K562 (cell line): ENCODE data around the gene THBS2. TPM values are rescaled to one million over a fixed set of nuclear protein-coding genes. Genes with fewer than 3 reads are reported as not detected.

Experiments used
- ATAC-seq: fragments of 200-7000 bp; cut with Tn5 transposase; 3 replicates; pipeline ENCODE4 v1.9.1; 2020; ENCODE audit warnings: moderate library complexity
- BruUV-seq: library from RNA; stranded (reverse); fragments of 400-500 nt; replicated peaks from 2 replicates; lab custom pipeline; 2021; lab: Mats Ljungman, UMichigan
- CTCF ChIA-PET: fragments of 300-600 bp; formaldehyde crosslinking; extraction: SDS; loops from one replicate; lab custom pipeline; 2021; ENCODE audit warnings: low intra/inter-chr PET ratio; lab: Yijun Ruan, JAX
- POLR2A ChIA-PET: fragments of 300-600, 350-650 bp; sonication (Branson Sonifier 250); formaldehyde crosslinking; extraction: SDS; loops from one replicate; lab custom pipeline; 2021; ENCODE audit warnings: antibody characterized with exemption, inconsistent platforms; lab: Yijun Ruan, JAX
- DNase-seq, 4 experiments: peaks; one replicate each; pipeline versions ENCODE4 v3.0.0 to v3.0.0-alpha.2; 2011 to 2018; ENCODE audit warnings: low spot score in 3 of 4, mixed read lengths in 3 of 4; ENCODE audit errors: extremely low read depth in 1 of 4
- FAIRE-seq: peaks from 2 replicates; lab custom pipeline; 2011; peaks lifted over from hg19 to GRCh38; lab: Jason Lieb, UNC
- H2AFZ ChIP-seq: 2 replicates; pipeline ENCODE4 v1.6.0; 2011; ENCODE audit warnings: low read depth, low read length, control low read depth, inconsistent platforms
- H3K27ac ChIP-seq: fragments of 200-600 bp; 3 replicates; pipeline ENCODE4 v1.8.0; 2011; ENCODE audit warnings: low read depth, mild to moderate bottlenecking, control low read depth, inconsistent platforms, low read length, moderate library complexity, mixed read lengths; ENCODE audit errors: extremely low read depth
- H3K27me3 ChIP-seq, 2 experiments: fragments of 300-600 bp in 1 of 2; 2 replicates in 1 of 2; 3 replicates in 1 of 2; pipeline versions ENCODE4 v1.6.0 to v1.8.0; 2011; ENCODE audit warnings: inconsistent platforms in 2 of 2, low read length in 2 of 2, mild to moderate bottlenecking in 1 of 2, mixed read lengths in 1 of 2, moderate library complexity in 1 of 2; ENCODE audit not compliant: control insufficient read depth in 2 of 2, insufficient read depth in 2 of 2
- H3K36me3 ChIP-seq: fragments of 300-600 bp; 3 replicates; pipeline ENCODE4 v1.8.0; 2011; ENCODE audit warnings: mild to moderate bottlenecking, low read length, inconsistent platforms; ENCODE audit not compliant: control insufficient read depth, insufficient read depth
- H3K4me1 ChIP-seq, 2 experiments: fragments of 200-600 bp in 1 of 2; replicated peaks in 1 of 2; 2 replicates in 1 of 2; 3 replicates in 1 of 2; pipeline versions ENCODE4 v1.5.1 to v1.8.0; 2011; ENCODE audit warnings: inconsistent platforms in 2 of 2, low read length in 2 of 2, mild to moderate bottlenecking in 1 of 2, mixed read lengths in 1 of 2, moderate library complexity in 1 of 2; ENCODE audit not compliant: control insufficient read depth in 2 of 2, insufficient read depth in 2 of 2
- H3K4me2 ChIP-seq: 2 replicates; pipeline ENCODE4 v1.6.1; 2011; ENCODE audit warnings: low read length, control low read depth, inconsistent platforms, mixed read lengths; ENCODE audit not compliant: insufficient read depth
- H3K4me3 ChIP-seq: fragments of 200-600 bp; sonication (generic), shearing (Covaris generic); 2 replicates; pipeline ENCODE4 v1.5.1; 2016; ENCODE audit warnings: control low read depth, inconsistent platforms
- H3K79me2 ChIP-seq: fragments of 200-600 bp; 3 replicates; pipeline ENCODE4 v1.8.0; 2011; ENCODE audit warnings: low read length, inconsistent platforms; ENCODE audit not compliant: control insufficient read depth, insufficient read depth
- H3K9ac ChIP-seq, 2 experiments: 2 replicates each; pipeline versions ENCODE4 v1.6.0 to v1.6.1; 2011; ENCODE audit warnings: low read depth in 2 of 2, low read length in 2 of 2, control low read depth in 1 of 2, inconsistent platforms in 1 of 2, mild to moderate bottlenecking in 1 of 2, mixed read lengths in 1 of 2; ENCODE audit not compliant: insufficient read depth in 1 of 2
- H3K9me1 ChIP-seq: one replicate; pipeline ENCODE4 v1.6.0; 2011; ENCODE audit warnings: inconsistent platforms, mild to moderate bottlenecking, low read length, moderate library complexity; ENCODE audit not compliant: control insufficient read depth, insufficient read depth
- H3K9me3 ChIP-seq: replicated peaks from 2 replicates; pipeline ENCODE4 v1.5.1; 2011; ENCODE audit warnings: low read depth, low read length, inconsistent platforms; ENCODE audit not compliant: control insufficient read depth, insufficient read depth
- H4K20me1 ChIP-seq: replicated peaks from 2 replicates; pipeline ENCODE4 v1.6.1; 2011; ENCODE audit warnings: low read length, inconsistent platforms, mixed read lengths; ENCODE audit not compliant: control insufficient read depth, insufficient read depth
- ATF7 ChIP-seq: fragments of 450-650 bp; IDR thresholded peaks from 2 replicates; pipeline ENCODE4 v1.7.1; 2014; ENCODE audit warnings: mild to moderate bottlenecking, moderate library complexity
- MYBL2 ChIP-seq, 2 experiments: fragments of 450-650 bp in 1 of 2; sonication (generic) in 1 of 2; formaldehyde crosslinking in 1 of 2; IDR thresholded peaks; 2 replicates each; pipeline versions ENCODE4 v1.6.1 to v1.8.1; 2017 to 2022; ENCODE audit warnings: borderline replicate concordance in 1 of 2, inconsistent platforms in 1 of 2, low read depth in 1 of 2, mild to moderate bottlenecking in 1 of 2, missing genetic modification reagents in 1 of 2, moderate library complexity in 1 of 2
- NR2F6 ChIP-seq: fragments of 450-650 bp; formaldehyde crosslinking; IDR thresholded peaks from 2 replicates; pipeline ENCODE4 v1.4.0; 2020; ENCODE audit warnings: mild to moderate bottlenecking
- STAT5B ChIP-seq: fragments of 250-450 bp; sonication (Bioruptor Pico); IDR thresholded peaks from 2 replicates; pipeline ENCODE4 v1.8.0; 2021; ENCODE audit warnings: mild to moderate bottlenecking, inconsistent platforms
- ZEB2 ChIP-seq: fragments of 450-650 bp; IDR thresholded peaks from 2 replicates; pipeline ENCODE4 v1.6.1; 2016
- ZNF717 ChIP-seq: fragments of 250-450 bp; sonication (Bioruptor Pico); IDR thresholded peaks from 2 replicates; pipeline ENCODE4 v1.5.0; 2021
- WGBS: fragments of 100-300 bp; shearing (Covaris generic); methylation state at CpG from one replicate; pipeline ENCODE4 v1.1.6; 2016; ENCODE audit warnings: low coverage, mixed read lengths; ENCODE audit not compliant: insufficient coverage; ENCODE audit errors: missing lambda C conversion rate; 5-methylcytosine and 5-hydroxymethylcytosine counted together
- in situ Hi-C: fragments of 300-500 bp; cut with MboI; formaldehyde crosslinking; loops from 4 replicates; pipeline ENCODE4 v1.15.0; 2018; ENCODE audit warnings: inconsistent platforms, mixed read lengths
- intact Hi-C: fragments of 100-400 bp; cut with micrococcal nuclease; formaldehyde crosslinking; loops from 2 replicates; pipeline ENCODE4 v1.14.2; 2022
- polyA plus RNA-seq, 8 experiments: library from polyadenylated mRNA; depleted of rRNA in 4 of 8; stranded (reverse) in 5 of 8; unstranded in 3 of 8; fragments of >200 nt; fragmentation: Nextera tagmentation in 2 of 8; fragmentation: Illumina TruSeq in 1 of 8; extraction: Ambion mirVana in 2 of 8; extraction: Trizol in 1 of 8; gene quantifications; 2 replicates each; pipeline versions ENCODE4 v1.2.1 to v1.2.3, GENCODE V29; 2011 to 2014; ENCODE audit warnings: inconsistent platforms in 1 of 8, missing spikeins in 1 of 8
- total RNA-seq, 7 experiments: library from RNA; depleted of rRNA in 6 of 7; stranded (reverse); fragments of >200 nt in 6 of 7; fragmentation: Illumina TruSeq in 2 of 7; extraction: Trizol in 2 of 7; gene quantifications; 2 replicates each; pipeline versions ENCODE4 v1.2.1 to v1.2.3, GENCODE V29; 2011 to 2021; ENCODE audit warnings: low replicate concordance in 1 of 7
- TF ChIP-seq, protein P1 (sequence below): sonication (generic); formaldehyde crosslinking; IDR thresholded peaks from 2 replicates; pipeline ENCODE4 v1.8.1; 2022; ENCODE audit warnings: missing genetic modification reagents
- TF ChIP-seq, protein P2 (sequence below): fragments of 450-650 bp; IDR thresholded peaks from 2 replicates; pipeline ENCODE4 v1.6.1; 2017; ENCODE audit warnings: mild to moderate bottlenecking, moderate library complexity
- TF ChIP-seq, protein P3 (sequence below): fragments of 250-450 bp; sonication (Bioruptor Pico); IDR thresholded peaks from 2 replicates; pipeline ENCODE4 v1.5.1; 2021; ENCODE audit warnings: mild to moderate bottlenecking

THBS2 gene
- total and polyA plus RNA-seq, 9 of the 15 experiments (the other 6 are each of a cell fraction or from before 2014, with no cell fraction given): 0.03 to 0.11 (median 0.03) TPM; not detected in 6

DNA sequence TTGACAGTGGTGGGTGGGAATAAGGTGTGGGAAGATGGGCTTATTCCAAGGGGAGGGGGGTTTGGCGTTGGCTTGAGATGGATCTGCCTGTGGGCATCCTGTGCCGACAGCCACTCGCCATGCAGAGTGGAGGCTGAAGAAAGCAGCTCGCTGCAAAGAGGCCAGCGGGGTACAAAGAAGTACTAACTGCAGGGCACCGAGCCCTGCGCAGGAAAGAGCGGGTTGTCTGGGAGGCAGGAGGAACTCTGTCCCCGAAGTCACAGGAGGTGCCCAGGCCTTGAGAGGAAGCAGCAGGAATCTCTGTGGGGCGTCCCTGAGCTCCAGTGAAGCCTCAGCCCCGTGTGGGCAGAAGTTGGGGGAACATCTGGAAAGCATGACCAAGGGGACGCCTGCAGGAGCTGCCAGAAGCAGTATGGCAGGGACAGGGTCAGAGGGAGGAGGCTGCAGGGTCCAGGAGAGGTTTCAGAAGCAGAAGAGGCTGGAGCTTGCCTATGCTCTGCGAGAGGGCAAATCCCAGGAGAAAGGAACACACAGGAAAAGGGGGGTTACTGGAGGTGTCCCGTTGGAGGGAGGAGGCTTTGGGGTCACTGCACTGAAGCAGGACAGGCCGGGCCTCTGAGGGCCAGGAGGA lies 77.2 kb downstream of the THBS2 start:
- peaks cover 20 to 38% of the 10 kb centered on the region in 2 experiments for H3K27me3 ChIP-seq
- no peaks in the 10 kb centered on the region for H3K36me3 ChIP-seq
- CTCF ChIA-PET: no interaction called here
- no peak overlapping the region for H3K9ac ChIP-seq
- no peak overlapping the region for H3K4me3 ChIP-seq
- TF ChIP-seq STAT5B (CRISPR knock-in tag): no peak
- no peak for TF ChIP-seq MYBL2 (IDR thresholded peaks at IDR 0.05; ENCODE audit: low read depth)
- TF ChIP-seq MYBL2 (CRISPR knock-in tag; IDR thresholded peaks at IDR 0.05; ENCODE audit: borderline replicate concordance): no peak
- TF ChIP-seq, protein P1, sequence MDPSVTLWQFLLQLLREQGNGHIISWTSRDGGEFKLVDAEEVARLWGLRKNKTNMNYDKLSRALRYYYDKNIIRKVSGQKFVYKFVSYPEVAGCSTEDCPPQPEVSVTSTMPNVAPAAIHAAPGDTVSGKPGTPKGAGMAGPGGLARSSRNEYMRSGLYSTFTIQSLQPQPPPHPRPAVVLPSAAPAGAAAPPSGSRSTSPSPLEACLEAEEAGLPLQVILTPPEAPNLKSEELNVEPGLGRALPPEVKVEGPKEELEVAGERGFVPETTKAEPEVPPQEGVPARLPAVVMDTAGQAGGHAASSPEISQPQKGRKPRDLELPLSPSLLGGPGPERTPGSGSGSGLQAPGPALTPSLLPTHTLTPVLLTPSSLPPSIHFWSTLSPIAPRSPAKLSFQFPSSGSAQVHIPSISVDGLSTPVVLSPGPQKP (CRISPR knock-in tag): no peak
- no peak for TF ChIP-seq ATF7
- no peak for TF ChIP-seq ZEB2
- TF ChIP-seq, protein P2, sequence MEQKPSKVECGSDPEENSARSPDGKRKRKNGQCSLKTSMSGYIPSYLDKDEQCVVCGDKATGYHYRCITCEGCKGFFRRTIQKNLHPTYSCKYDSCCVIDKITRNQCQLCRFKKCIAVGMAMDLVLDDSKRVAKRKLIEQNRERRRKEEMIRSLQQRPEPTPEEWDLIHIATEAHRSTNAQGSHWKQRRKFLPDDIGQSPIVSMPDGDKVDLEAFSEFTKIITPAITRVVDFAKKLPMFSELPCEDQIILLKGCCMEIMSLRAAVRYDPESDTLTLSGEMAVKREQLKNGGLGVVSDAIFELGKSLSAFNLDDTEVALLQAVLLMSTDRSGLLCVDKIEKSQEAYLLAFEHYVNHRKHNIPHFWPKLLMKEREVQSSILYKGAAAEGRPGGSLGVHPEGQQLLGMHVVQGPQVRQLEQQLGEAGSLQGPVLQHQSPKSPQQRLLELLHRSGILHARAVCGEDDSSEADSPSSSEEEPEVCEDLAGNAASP: no peak
- TF ChIP-seq, protein P3, sequence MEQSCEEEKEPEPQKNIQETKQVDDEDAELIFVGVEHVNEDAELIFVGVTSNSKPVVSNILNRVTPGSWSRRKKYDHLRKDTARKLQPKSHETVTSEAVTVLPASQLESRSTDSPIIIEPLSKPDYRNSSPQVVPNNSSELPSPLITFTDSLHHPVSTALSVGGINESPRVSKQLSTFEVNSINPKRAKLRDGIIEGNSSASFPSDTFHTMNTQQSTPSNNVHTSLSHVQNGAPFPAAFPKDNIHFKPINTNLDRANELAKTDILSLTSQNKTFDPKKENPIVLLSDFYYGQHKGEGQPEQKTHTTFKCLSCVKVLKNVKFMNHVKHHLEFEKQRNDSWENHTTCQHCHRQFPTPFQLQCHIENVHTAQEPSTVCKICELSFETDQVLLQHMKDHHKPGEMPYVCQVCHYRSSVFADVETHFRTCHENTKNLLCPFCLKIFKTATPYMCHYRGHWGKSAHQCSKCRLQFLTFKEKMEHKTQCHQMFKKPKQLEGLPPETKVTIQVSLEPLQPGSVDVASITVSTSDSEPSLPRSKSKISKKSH: no peak
- TF ChIP-seq ZNF717 (CRISPR knock-in tag): no peak
- no peak for TF ChIP-seq NR2F6 (CRISPR knock-in tag)
- no peak overlapping the region for H2AFZ ChIP-seq
- POLR2A ChIA-PET: interaction anchor here (1.0 kb wide), 1 partner anchor 37 kb away, joined by 3 read pairs; no protein-coding TSS in a partner anchor
- H3K79me2 ChIP-seq: no peaks in the 10 kb centered on the region
- no peak for FAIRE-seq
- H3K9me1 ChIP-seq: no peaks in the 10 kb centered on the region
- no TSS peak for BruUV-seq
- in situ Hi-C loops (no loop called here), intact Hi-C loops (no loop called here)
- no peak for ATAC-seq
- H4K20me1 ChIP-seq: no peaks in the 10 kb centered on the region
- 3% methylated on average over 15 of the region's 15 CpGs for WGBS
- no peak overlapping the region for H3K4me2 ChIP-seq
- no peak for DNase-seq
- H3K9me3 ChIP-seq: no peaks in the 10 kb centered on the region
- no peak overlapping the region for H3K27ac ChIP-seq
- H3K4me1 ChIP-seq: peaks cover 0 to 2% of the 10 kb centered on the region in 2 experiments; a peak in 1 of 5 replicates
